Heart right ventricle (tissue), 16 donors: Measurements from ENCODE around the gene HYCC2. TPM values are rescaled to one million over a fixed set of nuclear protein-coding genes. Genes with fewer than 3 reads are reported as not detected.

Experiments
- ATAC-seq, 8 donors: fragments of 200-7000 bp; cut with Tn5 transposase; one replicate each; pipeline ENCODE4 v1.9.1; 2020; ENCODE audit warnings: mild to moderate bottlenecking in 8 of 8, moderate library complexity in 8 of 8, moderate number of reproducible peaks in 1 of 8
- DNase-seq, 2 donors: peaks; one replicate each; pipeline ENCODE4 v3.0.0-alpha.2; 2020
- H3K27ac ChIP-seq, 10 donors: fragments of 200-600 bp; sonication (generic) in 2 of 10; one replicate each; pipeline versions ENCODE4 v1.5.0 to v1.8.0; 2020 to 2022; ENCODE audit warnings: mild to moderate bottlenecking in 3 of 10
- H3K27me3 ChIP-seq, 7 donors: fragments of 200-600 bp; one replicate each; pipeline ENCODE4 v1.8.0; 2021 to 2022; ENCODE audit warnings: mild to moderate bottlenecking in 2 of 7
- H3K36me3 ChIP-seq, 9 donors: fragments of 200-600 bp; sonication (generic) in 1 of 9; one replicate each; pipeline versions ENCODE4 v1.5.0 to v1.8.0; 2020 to 2022; ENCODE audit warnings: mild to moderate bottlenecking in 2 of 9
- H3K4me1 ChIP-seq, 9 donors: fragments of 200-600 bp; sonication (generic) in 1 of 9; one replicate each; pipeline versions ENCODE4 v1.5.0 to v1.8.0; 2020 to 2022; ENCODE audit warnings: mild to moderate bottlenecking in 4 of 9
- H3K4me3 ChIP-seq, 10 donors: fragments of 200-600 bp; sonication (generic) in 2 of 10; one replicate each; pipeline versions ENCODE4 v1.5.0 to v1.8.0; 2020 to 2022; ENCODE audit warnings: mild to moderate bottlenecking in 7 of 10, moderate library complexity in 2 of 10
- H3K9me3 ChIP-seq, 11 donors: fragments of 200-600 bp in 10 of 11; sonication (generic) in 2 of 11; one replicate each; pipeline versions ENCODE4 v1.5.0 to v1.8.0; 2013 to 2022; ENCODE audit warnings: mild to moderate bottlenecking in 2 of 11, control low read depth in 1 of 11, moderate library complexity in 1 of 11
- WGBS, 2 donors: extraction: QIAGEN DNeasy Blood & Tissue Kit; methylation state at CpG; one replicate each; pipeline ENCODE4 v1.1.7; 2013; ENCODE audit warnings: inconsistent platforms in 1 of 2; 5-methylcytosine and 5-hydroxymethylcytosine counted together
- intact Hi-C, 10 donors: fragments of 100-400 bp; cut with DNase I; formaldehyde crosslinking; loops; one replicate each; pipeline versions ENCODE4 v1.11.1 to v1.14.2; 2022
- polyA plus RNA-seq, 2 donors: library from polyadenylated mRNA; stranded (reverse); fragments of 200-250 nt; gene quantifications; one replicate each; pipeline ENCODE4 v1.2.3, GENCODE V29; 2013
- total RNA-seq, 10 donors: library from RNA; stranded (reverse); fragmentation: NEBNext Ultra II Directional in 3 of 10; extraction: Animal tissue kit (Norgen Biotek cat#: 25700) in 3 of 10; gene quantifications; one replicate each; pipeline versions ENCODE4 v1.2.1 to v1.2.4, GENCODE V29; 2021 to 2023
- TF ChIP-seq, protein P1 (sequence below), 9 donors: fragments of 200-600 bp; sonication (generic) in 2 of 9; IDR thresholded peaks; one replicate each; pipeline versions ENCODE4 v1.5.0 to v1.8.0; 2021 to 2022; ENCODE audit warnings: antibody characterized with exemption in 9 of 9, mild to moderate bottlenecking in 5 of 9, moderate library complexity in 1 of 9
- donor health status: Arrhythmogenic right ventricular cardiomyopathy.
- donor health status: ischemic (EF 13 %, LVEDD 7.1; RV severe dilation, severe dysfunction).
- donor health status: healthy with polysubstance abuse.
- donor health status: DM: no; HTN: yes; CAD: no.
- donor health status: DM: no; HTN: no; CAD: no.
- donor health status: ischemic (EF 25% LVEDD 6.9; RV normal size, moderate dysfunction).
- donor health status: ischemic (EF 25% LVEDD 5.7; RV mildly dilated, moderate dysfunction).
- donor health status: healthy.
- donor health status: DM: yes; HTN: yes; CAD: no.
- donor health status: Ischemic cardiomyopathy.
- donor health status: ischemic (EF 35%, LVEDD 5.7; RV mildly dilated, moderate dysfunction).
- donor health status: nonischemic (EF 11% LVEDD 7.7; RV severe dilation, severe dysfunction).
- donor health status: DM: yes; HTN: yes; CAD: no.
- donor health status: PGD.
- donor health status: ischemic (EF 29% LVEDD 5.4; RV normal size, mild dysfunction).
- donor health status: nonischemic (EF 23%, LVEDD 6.1; RV moderate dilation, normal function).

Gene HYCC2
- total and polyA plus RNA-seq, 12 donors = 1.4 to 15.3 (median 12.5) TPM

DNA sequence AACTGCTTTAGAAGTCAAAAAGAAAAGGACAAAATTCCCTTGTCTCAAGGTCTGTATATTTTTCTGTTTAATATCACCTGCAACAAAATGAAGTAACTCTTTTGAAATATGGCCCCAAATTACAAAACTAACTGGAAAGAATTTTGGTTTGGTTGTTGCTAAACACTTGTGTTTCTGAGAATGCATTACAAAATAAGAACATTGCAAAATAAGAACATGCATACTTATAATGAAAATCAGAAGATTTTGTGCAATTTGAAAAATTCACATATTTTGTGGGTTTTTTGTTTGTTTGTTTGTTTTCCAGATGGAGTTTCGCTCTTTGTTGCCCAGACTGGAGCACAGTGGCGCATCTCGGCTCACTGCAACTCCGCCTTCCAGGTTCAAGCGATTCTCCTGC is 22.1 kb upstream of the HYCC2 start:
- no peak for DNase-seq
- H3K4me1 ChIP-seq = peaks cover 0 to 8% (median 0%) of the 10 kb centered on the region in 9 donors
- H3K4me3 ChIP-seq = peak overlapping the region in 1 of 10 donors; percentile 28
- no peaks in the 10 kb centered on the region for H3K9me3 ChIP-seq
- no peak for ATAC-seq
- peak overlapping the region in 1 of 10 donors; percentile 76 for H3K27ac ChIP-seq
- intact Hi-C loops = loop anchor here in 1 of 10 donors (5.0 kb wide), 1 partner anchor 74 kb away; no protein-coding TSS in a partner anchor
- TF ChIP-seq, protein P1, sequence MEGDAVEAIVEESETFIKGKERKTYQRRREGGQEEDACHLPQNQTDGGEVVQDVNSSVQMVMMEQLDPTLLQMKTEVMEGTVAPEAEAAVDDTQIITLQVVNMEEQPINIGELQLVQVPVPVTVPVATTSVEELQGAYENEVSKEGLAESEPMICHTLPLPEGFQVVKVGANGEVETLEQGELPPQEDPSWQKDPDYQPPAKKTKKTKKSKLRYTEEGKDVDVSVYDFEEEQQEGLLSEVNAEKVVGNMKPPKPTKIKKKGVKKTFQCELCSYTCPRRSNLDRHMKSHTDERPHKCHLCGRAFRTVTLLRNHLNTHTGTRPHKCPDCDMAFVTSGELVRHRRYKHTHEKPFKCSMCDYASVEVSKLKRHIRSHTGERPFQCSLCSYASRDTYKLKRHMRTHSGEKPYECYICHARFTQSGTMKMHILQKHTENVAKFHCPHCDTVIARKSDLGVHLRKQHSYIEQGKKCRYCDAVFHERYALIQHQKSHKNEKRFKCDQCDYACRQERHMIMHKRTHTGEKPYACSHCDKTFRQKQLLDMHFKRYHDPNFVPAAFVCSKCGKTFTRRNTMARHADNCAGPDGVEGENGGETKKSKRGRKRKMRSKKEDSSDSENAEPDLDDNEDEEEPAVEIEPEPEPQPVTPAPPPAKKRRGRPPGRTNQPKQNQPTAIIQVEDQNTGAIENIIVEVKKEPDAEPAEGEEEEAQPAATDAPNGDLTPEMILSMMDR (IDR thresholded peaks at IDR 0.05) = no peak
- H3K27me3 ChIP-seq = no peaks in the 10 kb centered on the region
- 99 to 100% methylated on average over 5 of the region's 5 CpGs for WGBS, 2 donors
- H3K36me3 ChIP-seq = peaks cover 0 to 21% (median 3%) of the 10 kb centered on the region in 9 donors

DNA sequence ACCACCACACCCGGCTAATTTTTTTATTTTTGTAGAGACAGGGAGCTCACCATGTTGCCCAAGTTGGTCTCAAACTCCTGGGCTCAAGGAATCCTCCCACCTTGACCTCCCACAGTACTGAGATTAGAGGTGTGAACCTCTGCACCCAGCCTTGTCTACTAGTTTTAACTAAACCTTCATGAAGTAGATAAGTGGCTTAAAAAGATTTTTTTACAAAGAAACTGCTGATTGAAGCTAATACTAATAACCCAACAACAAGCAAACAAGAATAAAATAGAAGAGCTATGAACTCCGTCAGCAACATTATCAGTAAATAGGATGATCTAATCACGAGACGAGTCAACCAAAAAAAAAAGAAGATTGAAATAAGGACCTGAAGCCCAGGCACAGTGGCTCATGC is 19.1 kb upstream of the HYCC2 start:
- ATAC-seq = no peak
- H3K9me3 ChIP-seq = no peaks in the 10 kb centered on the region
- intact Hi-C loops = loop anchor here in 1 of 10 donors (5.0 kb wide), 1 partner anchor 77 kb away; no protein-coding TSS in a partner anchor
- DNase-seq = no peak
- H3K4me3 ChIP-seq = no peak overlapping the region
- peaks cover 0 to 51% (median 15%) of the 10 kb centered on the region in 9 donors for H3K36me3 ChIP-seq
- no peak overlapping the region for H3K27ac ChIP-seq
- no peaks in the 10 kb centered on the region for H3K27me3 ChIP-seq
- peaks cover 0 to 8% (median 0%) of the 10 kb centered on the region in 9 donors for H3K4me1 ChIP-seq
- 80 to 83% methylated on average over 4 of the region's 4 CpGs for WGBS, 2 donors
- TF ChIP-seq, protein P1 (IDR thresholded peaks at IDR 0.05) = no peak

DNA sequence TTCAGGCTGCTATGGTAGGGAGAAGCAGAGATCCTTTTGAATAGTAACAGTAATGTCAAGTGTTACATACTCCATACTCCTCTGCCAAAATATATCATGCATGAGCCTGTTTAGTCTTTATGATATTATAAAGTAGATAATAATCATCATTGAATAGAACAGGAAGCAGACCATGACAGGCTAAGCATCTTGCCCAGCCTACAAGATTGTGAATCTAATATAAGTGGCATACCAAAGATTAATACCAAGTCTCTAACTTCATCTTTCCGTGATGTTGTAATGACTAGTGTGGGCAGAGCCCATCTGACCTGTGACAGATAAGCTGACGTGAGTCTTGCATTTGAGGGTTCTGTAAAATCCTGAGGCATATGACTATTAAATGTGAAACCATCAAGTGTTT is 13.4 kb upstream of the HYCC2 start:
- WGBS, 2 donors = 57 to 64% methylated on average over 2 of the region's 2 CpGs
- Histone ChIP-seq H3K27me3 (no peaks in the 10 kb centered on the region), H3K9me3 (no peaks in the 10 kb centered on the region), H3K4me1 (no peaks in the 10 kb centered on the region), H3K27ac (no peak overlapping the region), H3K36me3 (peaks cover 0 to 97% (median 37%) of the 10 kb centered on the region in 9 donors), H3K4me3 (no peak overlapping the region)
- TF ChIP-seq, protein P1 (IDR thresholded peaks at IDR 0.05) = no peak
- ATAC-seq (no peak), DNase-seq (no peak)
- intact Hi-C loops = no loop called here

DNA sequence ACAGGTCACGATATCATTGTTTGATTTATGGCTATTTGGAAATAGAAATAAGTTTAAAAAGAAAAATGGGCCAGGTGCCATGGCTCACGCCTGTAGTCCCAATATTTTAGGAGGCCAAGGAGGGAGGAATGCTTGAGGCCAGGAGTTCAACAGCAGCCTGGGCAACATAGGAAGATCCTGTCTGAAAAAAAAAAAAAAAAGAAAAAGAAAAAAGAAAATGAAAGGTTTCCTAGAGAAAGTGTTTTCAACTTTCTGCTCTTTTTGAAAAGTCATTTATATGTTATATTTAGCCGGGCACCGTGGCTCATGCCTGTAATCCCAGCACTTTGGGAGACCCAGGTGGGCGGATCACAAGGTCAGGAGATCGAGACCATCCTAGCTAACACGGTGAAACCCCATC is 3.5 kb upstream of the HYCC2 start:
- 81 to 82% methylated on average over 7 of the region's 7 CpGs for WGBS, 2 donors
- Histone ChIP-seq H3K9me3 (no peaks in the 10 kb centered on the region), H3K4me1 (peaks cover 4 to 41% (median 25%) of the 10 kb centered on the region in 9 donors), H3K4me3 (no peak overlapping the region), H3K27me3 (no peaks in the 10 kb centered on the region), H3K27ac (no peak overlapping the region), H3K36me3 (peaks cover 0 to 19% (median 8%) of the 10 kb centered on the region in 9 donors)
- intact Hi-C loops = loop anchor here in 9 of 10 donors (5.0 to 10.0 kb wide), 6 partner anchors 37 to 102 kb away; partner anchors contain the start of gene CFLAR (in 4 of the 9)
- ATAC-seq (no peak), DNase-seq (no peak)
- TF ChIP-seq, protein P1 (IDR thresholded peaks at IDR 0.05) = no peak
